Spleen (tissue), 7 donors: ENCODE measurements around the gene CFAP20DC.

Source experiments
- POLR2A ChIP-seq, 3 donors: fragments of 450-650 bp; IDR thresholded peaks; one replicate each; pipeline ENCODE4 v1.5.1; 2017; ENCODE audit warnings: antibody characterized with exemption in 3 of 3, mild to moderate bottlenecking in 1 of 3
- TF ChIP-seq, protein P1 (sequence below), 11 experiments: fragments of 200-600 bp in 7 of 11; fragments of 450-650 bp in 4 of 11; sonication (generic) in 4 of 11; IDR thresholded peaks in 8 of 11; conservative IDR thresholded peaks in 3 of 11; 1 replicate in 7 of 11; 2 replicates in 4 of 11; pipeline versions ENCODE4 v1.4.0 to v1.8.0; 2016 to 2021; ENCODE audit warnings: antibody characterized with exemption in 11 of 11, inconsistent platforms in 4 of 11, mild to moderate bottlenecking in 1 of 11
- donor health status: DM: no; HTN: no; CAD: no; lungs with moderate emphysema.
- donor health status: DM: no; HTN: no; CAD: no.
- donor health status: DM: no; HTN: no; CAD: no.

- TF ChIP-seq POLR2A (IDR thresholded peaks at IDR 0.05) = no peak
- TF ChIP-seq, protein P1, sequence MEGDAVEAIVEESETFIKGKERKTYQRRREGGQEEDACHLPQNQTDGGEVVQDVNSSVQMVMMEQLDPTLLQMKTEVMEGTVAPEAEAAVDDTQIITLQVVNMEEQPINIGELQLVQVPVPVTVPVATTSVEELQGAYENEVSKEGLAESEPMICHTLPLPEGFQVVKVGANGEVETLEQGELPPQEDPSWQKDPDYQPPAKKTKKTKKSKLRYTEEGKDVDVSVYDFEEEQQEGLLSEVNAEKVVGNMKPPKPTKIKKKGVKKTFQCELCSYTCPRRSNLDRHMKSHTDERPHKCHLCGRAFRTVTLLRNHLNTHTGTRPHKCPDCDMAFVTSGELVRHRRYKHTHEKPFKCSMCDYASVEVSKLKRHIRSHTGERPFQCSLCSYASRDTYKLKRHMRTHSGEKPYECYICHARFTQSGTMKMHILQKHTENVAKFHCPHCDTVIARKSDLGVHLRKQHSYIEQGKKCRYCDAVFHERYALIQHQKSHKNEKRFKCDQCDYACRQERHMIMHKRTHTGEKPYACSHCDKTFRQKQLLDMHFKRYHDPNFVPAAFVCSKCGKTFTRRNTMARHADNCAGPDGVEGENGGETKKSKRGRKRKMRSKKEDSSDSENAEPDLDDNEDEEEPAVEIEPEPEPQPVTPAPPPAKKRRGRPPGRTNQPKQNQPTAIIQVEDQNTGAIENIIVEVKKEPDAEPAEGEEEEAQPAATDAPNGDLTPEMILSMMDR (IDR thresholded peaks at IDR 0.05 in 8 of 11, conservative IDR thresholded peaks at IDR 0.05 in 3 of 11) = no peak
Observed at GRCh38 chr3:58874248-58874741, 175.5 kb downstream of the CFAP20DC start.
